ENCODE measurements around the gene FXYD6.

FXYD6 gene

DNA sequence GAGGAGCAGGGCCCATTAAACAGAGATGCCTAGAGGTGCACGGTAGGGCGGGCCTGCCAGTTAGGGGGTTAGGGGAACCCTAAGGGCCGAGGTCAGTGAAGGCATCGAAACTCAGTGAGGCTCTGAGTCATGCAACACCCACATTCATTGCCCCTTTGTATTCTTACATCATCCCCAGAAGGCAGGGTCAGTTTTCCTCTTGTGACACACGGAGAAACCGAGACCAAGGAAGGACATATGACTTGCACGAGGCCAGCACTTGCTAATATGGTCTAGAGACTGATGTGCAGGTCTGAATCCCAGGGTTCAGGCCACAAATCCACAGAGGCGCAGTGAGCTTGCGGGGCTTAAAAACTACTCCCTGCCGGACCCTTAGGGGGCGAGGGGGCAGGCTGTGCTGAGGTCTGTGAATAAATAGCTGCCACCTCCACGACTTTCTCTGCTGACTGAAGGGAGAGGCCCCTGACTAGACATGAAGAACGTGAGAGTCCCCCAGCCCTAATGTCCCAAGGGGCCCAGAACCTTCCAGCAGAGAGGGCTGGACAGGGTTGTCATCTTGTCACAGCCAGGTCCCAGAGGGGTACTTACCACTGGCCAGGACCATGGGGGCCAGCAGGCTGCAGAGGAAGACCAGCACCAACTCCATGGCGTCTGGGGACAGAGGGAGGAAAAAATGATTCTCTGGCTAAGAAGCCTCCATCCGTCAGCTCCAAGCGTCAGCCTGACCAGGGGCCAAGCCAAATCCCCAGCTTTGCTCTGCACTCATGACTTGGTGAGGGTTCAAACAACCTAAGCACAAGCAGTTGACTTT is 34.1 kb downstream of the FXYD6 start:
- DNase-seq (ENCODE audit: low read depth): no peak

- DNase-seq (ENCODE audit: low read depth): no peak
Measured at GRCh38 chr11:117841551-117842031, 34.9 kb downstream of the FXYD6 start.

DNA sequence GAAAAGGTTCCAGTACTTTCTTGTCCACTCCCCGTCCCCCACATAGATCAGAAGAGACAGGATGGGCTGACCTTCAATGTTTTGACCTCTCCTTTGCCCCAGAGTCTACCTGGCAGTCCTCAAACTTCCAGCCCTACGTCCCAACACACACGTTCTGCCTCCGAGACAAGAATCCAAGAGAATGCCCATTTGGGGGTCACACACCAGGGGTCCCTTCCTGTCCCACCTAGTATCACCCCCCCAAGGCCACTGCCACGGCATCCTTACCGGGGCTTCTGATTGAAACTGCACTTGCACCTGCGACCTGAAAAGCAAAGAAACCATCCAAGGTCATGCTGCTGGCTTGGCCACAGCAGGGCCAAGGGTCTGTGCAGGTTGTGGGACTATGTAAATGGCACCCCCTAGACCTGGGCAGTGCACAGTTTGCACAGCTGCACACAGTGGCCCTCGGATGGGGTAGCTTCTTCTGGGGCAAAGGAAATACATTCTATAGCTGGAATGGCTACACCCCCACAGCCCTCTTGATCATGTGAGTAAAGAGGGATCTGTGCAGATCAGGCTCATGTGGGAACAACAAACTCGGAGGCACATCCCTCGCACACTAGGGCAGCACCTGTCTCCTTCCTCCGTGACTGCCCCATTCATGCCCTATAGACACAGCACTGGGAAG is 35.4 kb downstream of the FXYD6 start:
- no peak for DNase-seq (ENCODE audit: low read depth)

GRCh38 chr11:117839936-117840813 is 36.3 kb downstream of the FXYD6 start:
- no peak for DNase-seq (ENCODE audit: low read depth)

GRCh38 chr11:117839380-117839881 is 37.0 kb downstream of the FXYD6 start:
- DNase-seq (ENCODE audit: low read depth): no peak

GRCh38 chr11:117838901-117839300 is 37.6 kb downstream of the FXYD6 start:
- no peak for DNase-seq (ENCODE audit: low read depth)

DNA sequence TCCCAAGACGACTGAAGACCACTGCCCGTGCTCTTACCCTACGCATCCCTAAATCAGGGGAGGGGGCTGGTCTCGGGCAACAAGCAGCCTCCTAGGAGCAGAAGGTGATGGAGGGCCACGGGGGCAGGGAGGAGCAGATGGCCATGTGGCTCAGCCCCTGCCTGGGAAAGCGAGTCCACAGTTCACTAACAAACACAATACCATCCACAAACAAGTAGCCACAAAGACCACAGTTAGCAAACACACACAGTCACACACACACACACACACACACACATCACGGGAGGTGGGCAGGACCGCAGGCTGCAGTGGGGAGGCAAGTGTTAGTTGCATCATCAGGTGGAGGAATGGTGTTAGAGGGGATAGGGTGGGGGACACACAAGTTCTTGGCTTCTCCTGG is 38.7 kb downstream of the FXYD6 start:
- no peak for DNase-seq (ENCODE audit: low read depth)

DNA sequence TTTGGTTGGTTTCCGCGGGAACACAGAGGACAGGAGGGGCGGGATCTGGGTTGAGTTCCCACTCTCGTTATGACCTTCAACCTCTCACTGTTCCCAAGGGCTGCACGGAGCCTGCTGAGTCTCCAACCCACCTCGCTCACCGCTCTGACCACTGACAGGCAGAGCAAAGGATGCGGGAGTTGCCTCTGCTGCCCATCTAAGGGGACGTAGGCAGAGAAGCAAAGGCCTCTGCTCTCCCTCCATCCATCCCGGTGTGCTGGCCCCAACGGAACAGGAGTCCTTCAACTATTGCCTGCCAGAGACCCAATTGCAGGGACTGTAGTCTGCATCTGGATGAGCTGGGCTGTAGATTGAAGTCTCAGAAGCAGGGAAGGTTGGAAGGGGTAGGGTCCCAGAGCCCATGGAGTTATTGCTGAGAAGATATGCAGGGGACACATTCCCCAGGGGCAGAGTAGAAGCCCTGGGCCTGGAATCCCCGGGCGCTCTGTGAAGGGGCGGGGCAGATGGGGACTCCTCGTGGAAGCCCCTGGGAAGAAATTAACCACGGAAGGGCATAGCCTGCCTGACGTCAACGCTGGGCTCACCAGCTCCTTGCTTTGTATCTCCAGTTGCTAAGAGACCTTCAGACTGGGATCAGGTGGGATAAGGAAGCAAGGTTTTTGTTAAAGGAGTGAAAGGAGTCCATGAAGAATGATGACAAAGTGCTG is 39.2 kb downstream of the FXYD6 start:
- no peak for DNase-seq (ENCODE audit: low read depth)

GRCh38 chr11:117836077-117836960 is 40.1 kb downstream of the FXYD6 start:
- DNase-seq (ENCODE audit: low read depth): no peak

- DNase-seq (ENCODE audit: low read depth): no peak
Measured at GRCh38 chr11:117835576-117835975, 40.9 kb downstream of the FXYD6 start.

DNA sequence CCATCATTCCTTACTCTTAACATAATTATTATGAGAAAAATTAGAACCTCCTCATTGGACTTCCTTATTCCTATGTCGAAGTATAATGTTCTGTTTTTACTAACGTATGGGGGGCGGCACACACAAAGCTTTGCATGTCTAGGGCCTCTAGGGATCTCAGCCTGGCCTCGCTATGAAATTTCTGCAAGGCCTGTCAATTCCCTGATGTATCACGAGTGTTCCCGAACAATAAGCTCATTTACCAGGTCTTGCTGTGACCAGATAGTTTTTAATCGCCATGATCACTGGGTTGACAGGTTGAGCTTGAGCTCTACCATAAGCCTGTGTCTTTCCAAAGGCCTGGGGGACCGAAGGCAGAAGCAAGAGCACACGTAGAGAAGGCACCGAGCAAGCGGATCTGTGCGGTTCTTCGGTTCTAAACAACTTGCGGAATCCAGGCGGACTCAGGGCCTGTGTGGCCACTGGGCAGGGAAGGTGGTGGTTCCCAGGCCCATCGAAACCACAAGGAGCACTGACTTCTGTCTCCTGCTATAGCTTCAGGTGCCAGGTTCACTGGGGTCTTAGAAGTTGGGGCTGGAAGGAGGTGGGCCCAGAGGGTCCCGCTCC is 41.5 kb downstream of the FXYD6 start:
- DNase-seq (ENCODE audit: low read depth): no peak

GRCh38 chr11:117834068-117834810 is 42.2 kb downstream of the FXYD6 start:
- no peak for DNase-seq (ENCODE audit: low read depth)

DNA sequence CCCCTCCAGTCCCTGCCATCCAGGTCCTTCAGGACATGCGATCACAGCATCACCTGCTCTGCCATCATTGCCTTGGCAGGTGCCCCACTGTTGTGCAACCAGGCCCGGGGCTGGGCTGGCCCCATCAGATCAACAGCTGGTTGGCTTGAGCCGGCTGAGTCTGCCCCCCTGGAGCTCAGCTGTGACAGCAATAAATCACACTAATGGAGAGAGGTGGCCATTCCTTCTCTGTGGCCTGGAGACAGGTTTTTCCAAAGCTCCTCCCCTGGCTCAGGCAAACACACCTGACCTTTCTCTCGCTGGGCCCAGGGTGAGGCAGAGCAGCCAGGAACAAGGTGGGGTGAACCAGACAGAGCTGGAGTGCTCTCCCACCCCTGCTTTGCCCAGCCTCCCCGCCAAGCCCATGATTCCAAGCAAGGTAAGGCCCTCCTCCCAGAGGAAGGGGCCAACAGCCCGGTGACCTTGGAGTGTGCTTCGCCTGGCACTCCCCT is 43.0 kb downstream of the FXYD6 start:
- no peak for DNase-seq (ENCODE audit: low read depth)

DNA sequence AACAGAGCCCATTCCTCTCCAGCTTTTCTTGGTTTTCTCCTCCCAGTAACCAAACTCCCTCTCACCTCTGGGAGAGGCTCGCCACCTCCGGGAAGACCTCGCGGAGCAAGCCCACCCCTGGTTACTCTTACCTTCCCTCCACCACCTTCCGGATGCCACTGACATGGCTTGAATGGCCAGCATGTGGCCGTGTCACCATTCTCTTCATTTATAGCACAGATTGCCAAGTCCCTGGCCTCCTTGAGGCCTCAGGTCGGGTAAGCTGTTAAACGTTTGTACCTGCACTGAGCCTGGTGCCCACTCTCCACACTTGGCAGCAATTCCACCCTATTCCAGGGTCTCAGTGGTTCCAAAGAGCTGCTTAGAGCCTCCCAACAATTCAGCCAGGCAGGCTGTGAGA is 43.9 kb downstream of the FXYD6 start:
- no peak for DNase-seq (ENCODE audit: low read depth)

DNA sequence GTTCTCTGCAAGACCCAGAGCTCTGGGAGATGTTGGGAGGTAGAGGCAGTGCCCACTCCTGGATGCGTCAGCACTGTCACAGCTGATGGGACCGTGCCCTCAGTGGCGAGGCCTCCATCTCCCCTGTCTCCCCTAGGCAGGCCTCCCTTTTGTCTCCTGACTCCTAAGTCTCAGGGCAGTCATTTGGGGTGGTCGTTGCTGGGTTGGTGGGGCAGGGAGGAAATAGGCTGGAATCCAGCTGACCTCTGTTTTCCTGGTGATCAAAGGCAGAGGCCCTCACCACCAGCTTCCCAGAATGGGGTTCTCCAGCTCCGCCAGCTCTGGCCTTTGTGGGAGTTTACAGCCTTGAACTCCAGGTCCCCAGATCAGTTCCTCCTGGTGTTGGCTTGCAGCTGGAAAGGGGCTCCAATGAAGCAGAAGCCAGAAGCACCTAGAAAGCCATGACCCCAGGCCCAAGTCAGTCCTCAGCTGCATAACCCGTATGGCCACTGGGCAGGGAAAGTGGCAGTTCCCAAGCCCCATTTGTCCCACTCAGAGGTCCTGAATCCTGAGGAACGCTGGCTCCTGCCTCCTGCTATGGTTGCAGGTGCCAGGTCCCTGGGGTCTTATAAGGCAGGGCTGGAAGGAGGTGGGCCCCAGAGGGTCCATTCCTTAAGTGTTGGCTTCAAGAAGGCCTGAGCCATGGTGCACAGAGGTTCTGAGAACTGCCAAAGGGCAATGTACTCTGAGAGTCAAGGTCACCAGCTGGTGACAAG is 44.6 kb downstream of the FXYD6 start:
- no peak for DNase-seq (ENCODE audit: low read depth)

DNA sequence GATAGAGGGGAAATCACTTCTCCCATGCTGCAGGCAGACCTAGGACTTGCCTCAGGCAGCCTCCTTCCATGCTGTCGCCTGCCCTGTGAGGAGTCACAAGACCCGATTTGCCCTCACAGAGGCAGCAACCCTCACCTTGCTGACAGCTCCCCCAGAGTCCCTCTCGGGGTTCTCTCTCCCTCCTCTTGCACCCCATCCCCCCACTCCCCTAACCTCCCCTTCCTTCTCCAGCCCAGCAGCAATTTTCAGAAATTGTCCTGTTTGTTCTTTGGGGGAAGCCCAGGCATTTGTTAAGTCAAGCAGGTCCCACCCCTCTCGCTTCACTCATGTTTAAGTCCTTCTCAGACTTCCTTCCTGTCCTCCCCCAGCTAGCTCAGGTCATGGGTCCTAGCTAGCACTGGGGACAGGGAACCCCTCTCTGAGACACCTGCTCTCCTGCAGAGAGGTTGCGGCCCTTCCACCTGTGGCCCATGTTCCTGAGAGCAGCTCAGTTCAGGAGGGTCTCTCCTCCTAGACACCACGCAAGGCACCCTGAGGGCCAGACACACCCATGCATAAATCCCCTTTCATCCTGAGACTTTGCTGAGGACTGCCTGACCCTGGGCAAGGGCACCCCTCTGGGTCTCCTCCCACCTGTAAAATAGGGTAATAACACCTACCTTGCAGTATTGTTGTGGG is 45.6 kb downstream of the FXYD6 start:
- DNase-seq (ENCODE audit: low read depth): no peak

DNA sequence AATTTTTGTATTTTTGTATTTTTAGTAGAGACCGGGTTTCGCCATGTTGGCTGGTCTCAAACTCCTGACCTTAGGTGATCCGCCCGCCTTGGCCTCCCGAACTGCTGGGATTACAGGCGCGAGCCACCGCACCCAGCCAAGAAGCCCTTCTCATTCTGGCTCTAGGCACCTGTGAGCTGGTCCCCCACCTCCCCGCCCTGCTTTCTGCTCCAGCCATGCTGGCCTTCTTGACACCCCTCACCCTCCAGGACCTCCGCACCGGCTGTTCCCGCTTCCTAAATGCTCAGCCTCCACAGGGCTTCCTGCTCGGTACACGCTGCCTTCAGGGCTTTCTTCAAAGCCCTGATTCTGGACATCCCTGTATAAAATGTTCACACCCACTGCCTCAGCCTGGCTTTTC is 46.4 kb downstream of the FXYD6 start:
- DNase-seq (ENCODE audit: low read depth): no peak

DNA sequence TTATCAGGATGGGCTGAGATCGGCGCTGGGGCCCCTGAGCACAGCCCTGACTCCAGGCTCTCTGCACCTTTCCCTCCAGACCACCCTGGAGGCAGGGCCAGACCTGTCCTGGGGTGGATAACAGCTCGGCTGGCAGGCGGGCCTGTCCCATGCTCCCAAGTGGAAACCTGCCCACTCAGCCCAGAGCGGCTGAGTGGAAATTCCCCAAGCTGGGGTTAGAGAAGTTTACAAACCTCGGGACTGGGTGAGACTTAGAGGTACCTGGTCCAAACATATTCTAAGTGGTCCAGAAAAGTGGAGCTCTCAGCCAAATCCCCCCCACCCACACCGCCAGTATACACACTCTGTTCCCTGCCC is 47.1 kb downstream of the FXYD6 start:
- no peak for DNase-seq (ENCODE audit: low read depth)

Data from stimulated activated CD8-positive, alpha-beta memory T cell treated with anti-CD3 and anti-CD28 coated beads, Interleukin-15, amount 100 ng/mL, for 1 hour (primary cell).